Measurements from ENCODE around the gene OTUB1. TPM values are rescaled to one million over a fixed set of nuclear protein-coding genes. Genes with fewer than 3 reads are reported as not detected.

The OTUB1 gene
- total and polyA plus RNA-seq, 2 of the 13 experiments (the other 11 are each of a cell fraction or from before 2014, with no cell fraction given), result 58.8 to 130 TPM

- TF ChIP-seq ZNF329 (CRISPR knock-in tag; IDR thresholded peaks at IDR 0.05; ENCODE audit: low read depth) (no peak; the same call in 1 of the 2 replicates), DR1 (CRISPR knock-in tag; IDR thresholded peaks at IDR 0.05) (peak; percentile 89), RNF2 (conservative IDR thresholded peaks at IDR 0.05; ENCODE audit: low read depth) (no peak), ZNF607 (CRISPR knock-in tag; IDR thresholded peaks at IDR 0.05; ENCODE audit: borderline replicate concordance) (peak; percentile 93; the same call in 1 of the 2 replicates), KAT7 (CRISPR knock-in tag; IDR thresholded peaks at IDR 0.05; ENCODE audit: borderline replicate concordance) (peak; percentile 80; the same call in 1 of the 2 replicates), KLF11 (CRISPR knock-in tag; IDR thresholded peaks at IDR 0.05) (peak; percentile 49; the same call in 1 of the 2 replicates), ZNF503 (CRISPR knock-in tag; IDR thresholded peaks at IDR 0.05) (no peak; the same call in 1 of the 2 replicates), ZBTB7A (CRISPR knock-in tag; IDR thresholded peaks at IDR 0.05) (peak; percentile 91), HHEX (CRISPR knock-in tag; IDR thresholded peaks at IDR 0.05) (no peak), SNAPC5 (CRISPR knock-in tag; IDR thresholded peaks at IDR 0.05; ENCODE audit: borderline replicate concordance) (peak; percentile 86; the same call in 1 of the 2 replicates), ZNF737 (CRISPR knock-in tag; IDR thresholded peaks at IDR 0.05; ENCODE audit: borderline replicate concordance) (no peak), ZNF576 (CRISPR knock-in tag; IDR thresholded peaks at IDR 0.05) (0 out of 2 replicates have a peak, but pooled peaks have one; percentile 69), ETV5 (CRISPR knock-in tag; IDR thresholded peaks at IDR 0.05; ENCODE audit: borderline replicate concordance) (peak; percentile 66), ZNF234 (CRISPR knock-in tag; conservative IDR thresholded peaks at IDR 0.05) (peak; percentile 70; the same call in 1 of the 2 replicates), HNRNPL (IDR thresholded peaks at IDR 0.05; ENCODE audit: low read depth, low read length) (no peak), ZNF776 (CRISPR knock-in tag; IDR thresholded peaks at IDR 0.05) (no peak; the same call in 1 of the 2 replicates), FIP1L1 (IDR thresholded peaks at IDR 0.05; ENCODE audit: borderline replicate concordance, insufficient read depth, low read depth, low read length) (no peak), KMT2A (CRISPR knock-in tag; IDR thresholded peaks at IDR 0.05) (peak; percentile 76), MXD4 (CRISPR knock-in tag; IDR thresholded peaks at IDR 0.05) (peak; percentile 82), BRD4 (CRISPR knock-in tag; IDR thresholded peaks at IDR 0.05) (peak; percentile 97), AHR (CRISPR knock-in tag; IDR thresholded peaks at IDR 0.05) (no peak; the same call in 1 of the 2 replicates), ZC3H4 (CRISPR knock-in tag; IDR thresholded peaks at IDR 0.05; ENCODE audit: borderline replicate concordance) (no peak), MEF2D (CRISPR knock-in tag; IDR thresholded peaks at IDR 0.05) (no peak), ZNF235 (CRISPR knock-in tag; IDR thresholded peaks at IDR 0.05; ENCODE audit: borderline replicate concordance) (0 out of 2 replicates have a peak, but pooled peaks have one; percentile 97)
- TF ChIP-seq, protein P1, sequence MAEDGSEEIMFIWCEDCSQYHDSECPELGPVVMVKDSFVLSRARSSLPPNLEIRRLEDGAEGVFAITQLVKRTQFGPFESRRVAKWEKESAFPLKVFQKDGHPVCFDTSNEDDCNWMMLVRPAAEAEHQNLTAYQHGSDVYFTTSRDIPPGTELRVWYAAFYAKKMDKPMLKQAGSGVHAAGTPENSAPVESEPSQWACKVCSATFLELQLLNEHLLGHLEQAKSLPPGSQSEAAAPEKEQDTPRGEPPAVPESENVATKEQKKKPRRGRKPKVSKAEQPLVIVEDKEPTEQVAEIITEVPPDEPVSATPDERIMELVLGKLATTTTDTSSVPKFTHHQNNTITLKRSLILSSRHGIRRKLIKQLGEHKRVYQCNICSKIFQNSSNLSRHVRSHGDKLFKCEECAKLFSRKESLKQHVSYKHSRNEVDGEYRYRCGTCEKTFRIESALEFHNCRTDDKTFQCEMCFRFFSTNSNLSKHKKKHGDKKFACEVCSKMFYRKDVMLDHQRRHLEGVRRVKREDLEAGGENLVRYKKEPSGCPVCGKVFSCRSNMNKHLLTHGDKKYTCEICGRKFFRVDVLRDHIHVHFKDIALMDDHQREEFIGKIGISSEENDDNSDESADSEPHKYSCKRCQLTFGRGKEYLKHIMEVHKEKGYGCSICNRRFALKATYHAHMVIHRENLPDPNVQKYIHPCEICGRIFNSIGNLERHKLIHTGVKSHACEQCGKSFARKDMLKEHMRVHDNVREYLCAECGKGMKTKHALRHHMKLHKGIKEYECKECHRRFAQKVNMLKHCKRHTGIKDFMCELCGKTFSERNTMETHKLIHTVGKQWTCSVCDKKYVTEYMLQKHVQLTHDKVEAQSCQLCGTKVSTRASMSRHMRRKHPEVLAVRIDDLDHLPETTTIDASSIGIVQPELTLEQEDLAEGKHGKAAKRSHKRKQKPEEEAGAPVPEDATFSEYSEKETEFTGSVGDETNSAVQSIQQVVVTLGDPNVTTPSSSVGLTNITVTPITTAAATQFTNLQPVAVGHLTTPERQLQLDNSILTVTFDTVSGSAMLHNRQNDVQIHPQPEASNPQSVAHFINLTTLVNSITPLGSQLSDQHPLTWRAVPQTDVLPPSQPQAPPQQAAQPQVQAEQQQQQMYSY (CRISPR knock-in tag; IDR thresholded peaks at IDR 0.05), result peak; percentile 65; the same call in 1 of the 2 replicates
Observed at GRCh38 chr11:63986156-63986931, at the start of gene OTUB1 (continued).
